ENCODE data around the gene GREM2. TPM values are rescaled to one million over a fixed set of nuclear protein-coding genes. Genes with fewer than 3 reads are reported as not detected.

GREM2 gene
- total RNA-seq, 1 donor from 2014 or later = 0.05 TPM

GRCh38 chr1:240496356-240496755 lies 115.6 kb downstream of the GREM2 start:
- no peak for DNase-seq
- intact Hi-C loops (cut with micrococcal nuclease) = no loop called here
- Mint-ChIP-seq H3K27ac (no peak overlapping the region), H3K4me1 (no peaks in the 10 kb centered on the region), H3K27me3 (no peaks in the 10 kb centered on the region), H3K4me3 (no peak overlapping the region), H3K9me3 (peaks cover 12% of the 10 kb centered on the region), H3K36me3 (ENCODE audit: low read depth) (no peaks in the 10 kb centered on the region)

GRCh38 chr1:240495601-240496000 lies 116.4 kb downstream of the GREM2 start:
- Mint-ChIP-seq H3K27me3 (no peaks in the 10 kb centered on the region), H3K36me3 (ENCODE audit: low read depth) (no peaks in the 10 kb centered on the region), H3K9me3 (peaks cover 12% of the 10 kb centered on the region), H3K27ac (no peak overlapping the region), H3K4me3 (no peak overlapping the region), H3K4me1 (no peaks in the 10 kb centered on the region)
- intact Hi-C loops (cut with micrococcal nuclease) = no loop called here
- DNase-seq = no peak

- DNase-seq = no peak
- intact Hi-C loops (cut with micrococcal nuclease) = no loop called here
- H3K36me3 Mint-ChIP-seq (ENCODE audit: low read depth) = no peaks in the 10 kb centered on the region
- no peaks in the 10 kb centered on the region for H3K27me3 Mint-ChIP-seq
- no peak overlapping the region for H3K4me3 Mint-ChIP-seq
- H3K4me1 Mint-ChIP-seq = no peaks in the 10 kb centered on the region
- H3K9me3 Mint-ChIP-seq = peaks cover 5% of the 10 kb centered on the region
- H3K27ac Mint-ChIP-seq = no peak overlapping the region
Measured at GRCh38 chr1:240492832-240493440, 119.0 kb downstream of the GREM2 start.

DNA sequence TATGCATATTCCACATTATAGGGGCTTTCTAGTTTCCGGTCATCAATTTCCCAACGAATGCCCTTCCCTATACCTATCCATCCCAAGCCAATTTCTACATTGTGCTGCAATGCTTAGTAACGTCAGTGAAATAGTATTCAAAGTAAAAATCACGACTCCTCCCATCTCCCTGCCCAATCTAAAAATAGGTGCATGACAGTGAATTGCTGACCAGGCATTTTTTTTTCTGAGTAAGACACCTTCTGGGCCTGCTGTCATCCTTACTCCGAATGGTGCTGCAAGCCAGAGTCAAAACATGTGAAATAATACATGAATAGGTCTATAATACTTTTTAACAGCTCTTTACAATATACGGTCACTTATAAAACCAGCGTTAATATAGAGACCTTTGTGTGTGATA lies 120.2 kb downstream of the GREM2 start:
- DNase-seq = no peak
- Mint-ChIP-seq H3K4me1 (no peaks in the 10 kb centered on the region), H3K9me3 (peaks cover 4% of the 10 kb centered on the region), H3K36me3 (ENCODE audit: low read depth) (no peaks in the 10 kb centered on the region), H3K27me3 (no peaks in the 10 kb centered on the region), H3K27ac (no peak overlapping the region), H3K4me3 (no peak overlapping the region)
- intact Hi-C loops (cut with micrococcal nuclease) = no loop called here

GRCh38 chr1:240491156-240491555 lies 120.8 kb downstream of the GREM2 start:
- no peaks in the 10 kb centered on the region for H3K4me1 Mint-ChIP-seq
- H3K4me3 Mint-ChIP-seq = no peak overlapping the region
- no peak overlapping the region for H3K27ac Mint-ChIP-seq
- H3K27me3 Mint-ChIP-seq = no peaks in the 10 kb centered on the region
- H3K36me3 Mint-ChIP-seq (ENCODE audit: low read depth) = no peaks in the 10 kb centered on the region
- intact Hi-C loops (cut with micrococcal nuclease) = no loop called here
- no peak for DNase-seq
- H3K9me3 Mint-ChIP-seq = peaks cover 4% of the 10 kb centered on the region

GRCh38 chr1:240487493-240487892 lies 124.5 kb downstream of the GREM2 start:
- intact Hi-C loops (cut with micrococcal nuclease) = no loop called here
- Mint-ChIP-seq H3K4me1 (no peaks in the 10 kb centered on the region), H3K27me3 (no peaks in the 10 kb centered on the region), H3K4me3 (no peak overlapping the region), H3K27ac (no peak overlapping the region), H3K36me3 (ENCODE audit: low read depth) (no peaks in the 10 kb centered on the region), H3K9me3 (peaks cover 4% of the 10 kb centered on the region)
- no peak for DNase-seq

DNA sequence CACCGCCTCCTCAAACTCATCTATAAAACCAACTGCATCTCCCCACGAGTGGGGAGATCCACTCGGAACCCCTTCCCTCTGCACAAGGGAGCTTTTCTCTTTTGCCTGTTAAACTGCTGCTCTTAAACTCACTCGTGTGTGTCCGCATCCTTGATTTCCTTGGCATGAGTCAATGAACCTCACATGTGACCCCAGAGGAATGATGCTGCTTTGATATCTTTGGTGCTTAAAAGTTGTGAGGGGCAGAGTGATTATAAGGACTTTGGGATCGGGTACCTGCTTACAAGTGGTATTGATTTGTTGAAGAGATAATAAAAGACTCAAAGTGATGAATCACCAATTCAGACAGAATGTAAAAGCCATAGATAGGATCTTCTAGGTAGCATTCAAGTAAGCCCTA lies 125.3 kb downstream of the GREM2 start:
- no peak overlapping the region for H3K27ac Mint-ChIP-seq
- H3K9me3 Mint-ChIP-seq = no peaks in the 10 kb centered on the region
- intact Hi-C loops (cut with micrococcal nuclease) = no loop called here
- no peaks in the 10 kb centered on the region for H3K36me3 Mint-ChIP-seq (ENCODE audit: low read depth)
- no peaks in the 10 kb centered on the region for H3K4me1 Mint-ChIP-seq
- no peaks in the 10 kb centered on the region for H3K27me3 Mint-ChIP-seq
- no peak overlapping the region for H3K4me3 Mint-ChIP-seq
- DNase-seq = no peak

GRCh38 chr1:240484804-240485443 lies 127.0 kb downstream of the GREM2 start:
- DNase-seq = no peak
- intact Hi-C loops (cut with micrococcal nuclease) = no loop called here
- Mint-ChIP-seq H3K27ac (no peak overlapping the region), H3K27me3 (no peaks in the 10 kb centered on the region), H3K4me1 (no peaks in the 10 kb centered on the region), H3K36me3 (ENCODE audit: low read depth) (no peaks in the 10 kb centered on the region), H3K9me3 (no peaks in the 10 kb centered on the region), H3K4me3 (no peak overlapping the region)

GRCh38 chr1:240478536-240478935 lies 133.4 kb downstream of the GREM2 start:
- no peak for DNase-seq
- Mint-ChIP-seq H3K9me3 (peaks cover 4% of the 10 kb centered on the region), H3K36me3 (ENCODE audit: low read depth) (no peaks in the 10 kb centered on the region), H3K27me3 (no peaks in the 10 kb centered on the region), H3K4me1 (no peaks in the 10 kb centered on the region), H3K4me3 (no peak overlapping the region), H3K27ac (no peak overlapping the region)
- intact Hi-C loops (cut with micrococcal nuclease) = no loop called here

- Mint-ChIP-seq H3K27ac (no peak overlapping the region), H3K4me1 (no peaks in the 10 kb centered on the region), H3K4me3 (no peak overlapping the region), H3K9me3 (peaks cover 4% of the 10 kb centered on the region), H3K27me3 (no peaks in the 10 kb centered on the region), H3K36me3 (ENCODE audit: low read depth) (no peaks in the 10 kb centered on the region)
- no peak for DNase-seq
- intact Hi-C loops (cut with micrococcal nuclease) = no loop called here
Measured at GRCh38 chr1:240475832-240476231, 136.1 kb downstream of the GREM2 start.

DNA sequence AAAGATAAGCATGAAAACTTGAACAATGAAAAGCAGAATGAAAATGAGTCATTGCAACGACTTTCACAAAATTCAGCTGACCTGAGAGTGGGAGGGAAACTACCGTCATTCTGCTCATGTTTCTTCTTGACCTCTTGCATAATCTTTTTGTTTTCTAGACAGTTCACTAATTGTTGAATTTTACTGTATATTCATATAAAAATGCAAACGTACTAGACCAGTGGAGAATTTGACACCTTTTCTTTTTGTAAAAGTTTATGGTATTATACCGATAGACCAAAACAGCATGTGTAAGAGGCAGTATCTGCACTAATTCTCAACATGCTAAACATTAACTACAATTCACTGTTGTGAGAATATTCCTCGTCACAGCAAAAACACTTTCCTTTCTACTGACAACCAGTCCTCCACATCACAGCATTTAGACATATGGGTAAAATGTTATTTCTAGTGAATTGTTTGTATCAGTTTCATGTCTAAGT lies 137.8 kb downstream of the GREM2 start:
- peaks cover 4% of the 10 kb centered on the region for H3K9me3 Mint-ChIP-seq
- intact Hi-C loops (cut with micrococcal nuclease) = no loop called here

DNA sequence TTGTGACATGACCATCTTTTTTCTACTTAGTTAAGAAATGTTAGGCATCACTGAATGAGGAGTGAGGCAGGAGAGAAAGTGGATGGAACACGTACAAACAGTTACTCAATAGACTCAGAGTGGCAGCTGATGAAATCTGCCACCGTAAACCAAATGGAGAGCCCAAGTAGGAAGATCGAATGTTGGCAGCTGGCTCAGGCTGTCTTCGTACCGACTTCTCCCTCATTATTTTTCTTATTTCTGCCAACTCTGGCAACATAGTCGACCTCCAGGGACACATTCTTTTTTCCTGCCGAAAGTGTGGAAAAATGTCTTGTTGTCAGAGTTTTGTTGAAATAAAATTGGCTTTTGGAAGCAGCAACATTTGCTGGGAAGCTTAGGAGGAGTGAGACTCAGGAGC lies 143.3 kb downstream of the GREM2 start:
- no peaks in the 10 kb centered on the region for H3K36me3 Mint-ChIP-seq (ENCODE audit: low read depth)
- H3K27ac Mint-ChIP-seq = no peak overlapping the region
- no peak overlapping the region for H3K4me3 Mint-ChIP-seq
- no peaks in the 10 kb centered on the region for H3K4me1 Mint-ChIP-seq
- H3K27me3 Mint-ChIP-seq = no peaks in the 10 kb centered on the region
- no peaks in the 10 kb centered on the region for H3K9me3 Mint-ChIP-seq
- no peak for DNase-seq
- intact Hi-C loops (cut with micrococcal nuclease) = no loop called here

More for the DNA sequence above, 137.8 kb downstream of the GREM2 start:
- Mint-ChIP-seq H3K36me3 (ENCODE audit: low read depth) (no peaks in the 10 kb centered on the region), H3K4me1 (no peaks in the 10 kb centered on the region), H3K4me3 (no peak overlapping the region), H3K27ac (no peak overlapping the region), H3K27me3 (no peaks in the 10 kb centered on the region)
- no peak for DNase-seq

DNA sequence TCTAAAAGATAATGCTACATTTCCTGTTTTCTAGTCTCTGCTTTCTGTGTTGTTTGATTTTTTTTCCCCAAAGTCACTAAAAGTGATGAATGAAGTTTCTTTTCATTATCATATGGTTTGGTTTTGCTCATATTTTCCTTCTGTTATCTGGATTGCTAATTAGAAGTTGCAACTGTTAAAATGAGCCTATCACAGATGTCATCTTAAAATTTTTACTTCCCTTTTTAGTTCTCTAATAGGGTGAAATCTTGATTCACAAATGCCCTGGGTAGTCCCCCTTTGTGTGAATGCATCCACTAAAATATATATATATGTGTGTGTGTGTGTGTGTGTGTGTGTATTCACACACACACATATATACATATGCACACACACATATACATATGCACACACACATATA lies 144.1 kb downstream of the GREM2 start:
- Mint-ChIP-seq H3K4me1 (no peaks in the 10 kb centered on the region), H3K27ac (no peak overlapping the region), H3K36me3 (ENCODE audit: low read depth) (no peaks in the 10 kb centered on the region), H3K27me3 (no peaks in the 10 kb centered on the region), H3K4me3 (no peak overlapping the region), H3K9me3 (no peaks in the 10 kb centered on the region)
- intact Hi-C loops (cut with micrococcal nuclease) = no loop called here
- DNase-seq = no peak

DNA sequence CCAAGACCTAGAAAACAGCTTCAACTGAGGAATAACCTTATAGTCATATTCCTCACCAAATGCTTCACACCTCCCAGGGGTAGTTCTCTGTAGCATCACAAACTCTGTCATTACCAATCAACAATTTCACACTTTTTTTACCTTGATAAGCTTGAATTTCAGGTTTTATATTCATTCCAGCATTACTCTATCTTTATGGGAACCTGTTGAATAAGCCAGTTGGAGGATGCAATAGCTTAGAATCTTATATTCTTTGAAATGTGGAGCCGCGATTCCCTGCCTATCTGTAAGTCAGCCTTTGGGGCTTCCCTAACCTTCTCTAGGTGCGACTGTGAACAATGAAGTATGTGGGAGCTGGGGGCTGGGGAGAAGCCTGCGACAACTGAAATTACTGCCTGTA lies 145.4 kb downstream of the GREM2 start:
- intact Hi-C loops (cut with micrococcal nuclease) = no loop called here
- Mint-ChIP-seq H3K9me3 (no peaks in the 10 kb centered on the region), H3K27ac (no peak overlapping the region), H3K36me3 (ENCODE audit: low read depth) (no peaks in the 10 kb centered on the region), H3K4me3 (no peak overlapping the region), H3K4me1 (no peaks in the 10 kb centered on the region), H3K27me3 (no peaks in the 10 kb centered on the region)
- no peak for DNase-seq

- H3K4me3 Mint-ChIP-seq = no peak overlapping the region
- no peak overlapping the region for H3K27ac Mint-ChIP-seq
- no peaks in the 10 kb centered on the region for H3K4me1 Mint-ChIP-seq
- intact Hi-C loops (cut with micrococcal nuclease) = no loop called here
- H3K9me3 Mint-ChIP-seq = no peaks in the 10 kb centered on the region
- no peak for DNase-seq
- no peaks in the 10 kb centered on the region for H3K36me3 Mint-ChIP-seq (ENCODE audit: low read depth)
- no peaks in the 10 kb centered on the region for H3K27me3 Mint-ChIP-seq
Measured at GRCh38 chr1:240465531-240465940, 146.4 kb downstream of the GREM2 start.

All from activated CD4-positive, alpha-beta T cell treated with anti-CD3 and anti-CD28 coated beads, Interleukin-2, amount 10 ng/mL, durations not matched to agents 24 days and 14 days (primary cell).